Loucy (cell line): ENCODE results near the gene PEMT.

Source experiments
- CTCF ChIP-seq: fragments of 200-600 bp; sonication (generic); conservative IDR thresholded peaks from 2 replicates; pipeline ENCODE4 v1.5.1; 2014; ENCODE audit warnings: mild to moderate bottlenecking, antibody characterized with exemption, low read length
- EZH2phosphoT487 ChIP-seq: fragments of 200-600 bp; IDR thresholded peaks from 2 replicates; pipeline ENCODE4 v1.6.1; 2018; ENCODE audit warnings: antibody characterized with exemption, mild to moderate bottlenecking, moderate library complexity, borderline replicate concordance

GRCh38 chr17:17538417-17539391 lies 52.8 kb downstream of the PEMT start:
- TF ChIP-seq CTCF (no peak), EZH2phosphoT487 (no peak)
